Adrenal gland (tissue), 5 donors: ENCODE results near the gene STXBP3.

Experiments used
- POLR2A ChIP-seq, 2 donors: fragments of 450-650 bp; IDR thresholded peaks; one replicate each; pipeline ENCODE4 v1.6.1; 2017; ENCODE audit warnings: antibody characterized with exemption in 2 of 2, mild to moderate bottlenecking in 2 of 2, moderate library complexity in 1 of 2
- TF ChIP-seq, protein P1 (sequence below), 6 experiments: fragments of 450-650 bp in 4 of 6; fragments of 200-600 bp in 2 of 6; sonication (generic) in 1 of 6; IDR thresholded peaks; 1 replicate in 5 of 6; 2 replicates in 1 of 6; pipeline versions ENCODE4 v1.5.1 to v1.8.0; 2016 to 2021; ENCODE audit warnings: antibody characterized with exemption in 6 of 6, mild to moderate bottlenecking in 2 of 6, moderate library complexity in 1 of 6
- donor health status: DM: no; HTN: no; CAD: no.

DNA sequence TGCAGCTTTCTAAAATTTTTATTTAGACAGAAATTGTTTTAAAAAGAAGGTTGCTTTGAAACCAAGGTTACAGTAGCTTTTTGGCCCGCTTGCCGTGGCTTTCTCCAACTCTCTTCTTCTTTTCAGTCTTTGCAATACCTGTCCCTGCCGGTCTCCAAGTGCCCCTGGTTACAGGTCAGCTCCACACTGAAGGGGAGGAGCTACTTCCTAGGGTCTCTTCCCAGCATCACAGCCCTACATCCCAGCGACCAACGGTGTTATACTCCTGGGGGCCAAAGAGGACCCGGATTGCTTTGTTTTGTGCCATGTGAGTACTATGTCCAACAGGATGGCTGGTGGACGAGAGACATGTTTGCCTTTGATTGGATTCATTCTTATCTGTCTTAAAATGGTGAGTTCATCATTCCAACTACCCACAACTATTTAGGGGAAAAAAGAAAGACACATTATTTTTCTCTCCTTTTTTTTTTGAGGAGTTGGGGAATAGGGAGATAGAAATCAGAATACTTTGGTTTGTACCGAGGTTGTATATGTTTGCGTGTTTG is 33.8 kb upstream of the STXBP3 start, which contains the start of gene FNDC7:
- no peak for TF ChIP-seq POLR2A (IDR thresholded peaks at IDR 0.05)
- TF ChIP-seq, protein P1, sequence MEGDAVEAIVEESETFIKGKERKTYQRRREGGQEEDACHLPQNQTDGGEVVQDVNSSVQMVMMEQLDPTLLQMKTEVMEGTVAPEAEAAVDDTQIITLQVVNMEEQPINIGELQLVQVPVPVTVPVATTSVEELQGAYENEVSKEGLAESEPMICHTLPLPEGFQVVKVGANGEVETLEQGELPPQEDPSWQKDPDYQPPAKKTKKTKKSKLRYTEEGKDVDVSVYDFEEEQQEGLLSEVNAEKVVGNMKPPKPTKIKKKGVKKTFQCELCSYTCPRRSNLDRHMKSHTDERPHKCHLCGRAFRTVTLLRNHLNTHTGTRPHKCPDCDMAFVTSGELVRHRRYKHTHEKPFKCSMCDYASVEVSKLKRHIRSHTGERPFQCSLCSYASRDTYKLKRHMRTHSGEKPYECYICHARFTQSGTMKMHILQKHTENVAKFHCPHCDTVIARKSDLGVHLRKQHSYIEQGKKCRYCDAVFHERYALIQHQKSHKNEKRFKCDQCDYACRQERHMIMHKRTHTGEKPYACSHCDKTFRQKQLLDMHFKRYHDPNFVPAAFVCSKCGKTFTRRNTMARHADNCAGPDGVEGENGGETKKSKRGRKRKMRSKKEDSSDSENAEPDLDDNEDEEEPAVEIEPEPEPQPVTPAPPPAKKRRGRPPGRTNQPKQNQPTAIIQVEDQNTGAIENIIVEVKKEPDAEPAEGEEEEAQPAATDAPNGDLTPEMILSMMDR (IDR thresholded peaks at IDR 0.05), result no peak
